Activated CD4-positive, alpha-beta T cell treated with anti-CD3 and anti-CD28 coated beads, Interleukin-2, amount 50 U/mL, for 1 hour (primary cell): ENCODE measurements around the gene ATOX1.
"Not testable (repeated sequence)": the region's sequence is repeated elsewhere in the genome, so short reads cannot be mapped to it uniquely, and the experiment has no call there.

ENCODE experiments used
- DNase-seq: peaks from one replicate; pipeline ENCODE4 v3.0.0-alpha.2; 2020

The ATOX1 gene

GRCh38 chr5:151729597-151729996 is 28.8 kb downstream of the ATOX1 start:
- DNase-seq, result not testable (repeated sequence)

- no peak for DNase-seq
These were observed 34.1 kb downstream of the ATOX1 start for GRCh38 chr5:151724360-151724759.

GRCh38 chr5:151722546-151722945 is 35.9 kb downstream of the ATOX1 start:
- no peak for DNase-seq

- DNase-seq, result no peak
These were observed 36.5 kb downstream of the ATOX1 start for GRCh38 chr5:151721812-151722391.

DNA sequence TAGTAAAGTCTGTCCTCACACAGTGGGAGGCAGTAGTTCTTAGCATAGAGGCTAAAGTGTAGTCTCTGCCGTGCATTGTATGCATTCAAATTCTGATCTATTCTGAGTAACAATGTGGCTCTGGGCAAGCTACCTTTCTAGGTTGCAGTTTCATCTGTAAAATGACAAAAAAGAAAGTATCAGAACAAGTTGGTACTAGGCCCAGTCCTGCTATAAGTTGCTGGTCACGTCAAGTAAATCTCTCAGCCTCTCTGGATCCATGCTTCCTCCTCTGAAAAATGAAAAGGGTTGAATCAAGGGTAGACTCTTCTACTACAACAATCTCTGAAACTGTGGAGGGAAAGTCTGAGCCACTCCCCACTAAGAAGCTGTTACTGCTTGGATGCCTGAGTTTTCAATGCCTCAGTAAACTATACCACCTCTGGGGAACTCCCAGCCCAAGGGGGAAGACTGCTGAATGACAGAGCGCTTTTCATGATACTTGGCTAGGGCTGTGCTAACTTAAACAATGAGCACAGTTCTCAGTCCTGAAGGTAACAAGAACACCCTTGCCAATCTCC is 37.3 kb downstream of the ATOX1 start:
- DNase-seq, result no peak

DNA sequence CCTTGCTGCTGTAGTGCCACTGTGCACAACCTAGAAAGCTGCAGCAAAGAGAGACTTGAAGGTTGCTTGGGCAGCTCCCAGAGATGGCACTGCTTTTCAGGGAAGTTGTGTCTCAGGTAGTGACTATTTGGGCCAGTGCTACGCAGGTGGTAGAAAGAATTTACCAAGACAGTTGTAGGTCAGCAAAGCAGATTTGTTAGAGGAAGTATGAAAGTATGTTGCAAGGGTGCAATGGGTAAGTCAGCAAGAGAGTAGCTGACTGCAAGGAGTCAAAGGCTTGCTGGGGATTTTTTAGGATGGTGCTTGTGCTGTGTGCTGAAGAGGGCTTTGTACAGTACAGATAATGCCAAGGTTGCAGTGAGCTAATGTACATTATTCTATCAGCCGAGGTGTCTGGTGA is 38.2 kb downstream of the ATOX1 start:
- no peak for DNase-seq

- no peak for DNase-seq
These were observed 39.0 kb downstream of the ATOX1 start for GRCh38 chr5:151719228-151720000.

- DNase-seq, result no peak
These were observed 39.8 kb downstream of the ATOX1 start for GRCh38 chr5:151718646-151719045.

DNA sequence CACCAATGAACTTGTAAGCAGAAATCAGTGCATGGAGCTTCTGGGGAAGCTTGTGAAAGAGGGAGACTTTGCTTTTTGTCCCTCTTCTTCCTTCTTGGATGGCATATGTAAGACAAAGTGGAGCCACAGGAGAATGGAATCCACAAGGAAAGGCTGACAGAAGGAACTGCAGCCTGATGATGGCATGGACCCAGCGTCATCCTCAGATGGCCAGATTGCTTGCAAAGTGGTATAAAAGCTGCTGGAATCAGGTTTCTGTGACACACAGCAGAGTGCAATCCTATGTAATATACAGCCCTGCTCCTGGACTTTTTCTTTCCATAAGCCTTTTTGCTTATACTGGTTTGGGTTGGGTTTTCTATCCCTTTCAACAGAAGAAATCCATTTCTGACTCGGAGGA is 40.3 kb downstream of the ATOX1 start:
- no peak for DNase-seq

- DNase-seq, result no peak
These were observed 41.0 kb downstream of the ATOX1 start for GRCh38 chr5:151717416-151717815.

DNA sequence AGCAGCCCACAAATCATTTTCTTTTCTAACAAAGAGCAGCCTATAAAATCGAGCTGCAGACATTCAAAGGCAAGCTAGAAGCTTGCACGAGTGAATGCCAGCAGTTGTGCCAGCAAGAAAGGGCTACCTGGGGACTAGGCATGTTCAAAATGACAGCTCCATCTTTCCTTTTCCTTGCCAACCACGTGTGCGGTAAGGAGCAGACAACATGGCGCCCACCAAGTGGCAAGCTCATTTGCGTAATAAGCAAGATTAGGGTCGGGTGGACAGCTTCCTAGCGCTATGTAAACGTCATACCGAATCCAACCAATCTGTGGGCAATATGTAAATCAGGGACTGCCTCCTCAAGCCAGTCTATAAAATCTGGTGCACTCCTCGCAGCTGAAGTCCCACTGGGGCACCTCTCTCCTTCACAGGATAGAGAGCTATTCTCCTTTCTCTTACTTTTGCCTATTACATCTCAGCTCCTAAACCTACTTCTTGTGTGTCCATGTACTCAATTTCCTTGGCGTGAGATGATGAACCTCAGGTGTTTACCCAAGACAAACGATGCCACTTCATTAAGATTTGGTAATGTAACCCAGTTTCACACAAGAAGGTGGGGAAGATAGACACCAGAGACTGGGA is 49.2 kb downstream of the ATOX1 start:
- DNase-seq, result no peak

DNA sequence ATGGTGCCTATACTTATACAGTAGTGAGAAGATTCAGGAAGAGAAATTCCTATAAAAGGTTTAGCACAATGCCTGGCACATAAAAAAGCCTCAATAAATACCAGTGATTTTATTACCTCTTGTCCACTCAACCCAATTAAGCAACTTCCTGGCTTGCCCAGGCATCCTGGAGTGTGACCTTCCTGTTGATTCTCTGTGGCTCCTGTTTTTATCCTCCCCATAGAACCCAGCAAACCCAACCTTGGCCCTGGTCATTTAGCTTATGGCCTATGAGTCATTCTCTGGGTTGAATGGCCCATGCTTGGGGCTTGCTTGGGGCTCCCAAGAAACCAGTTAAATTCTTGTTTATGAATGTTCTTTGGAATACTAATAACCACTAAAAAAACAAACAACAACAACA is 50.3 kb downstream of the ATOX1 start:
- no peak for DNase-seq

DNA sequence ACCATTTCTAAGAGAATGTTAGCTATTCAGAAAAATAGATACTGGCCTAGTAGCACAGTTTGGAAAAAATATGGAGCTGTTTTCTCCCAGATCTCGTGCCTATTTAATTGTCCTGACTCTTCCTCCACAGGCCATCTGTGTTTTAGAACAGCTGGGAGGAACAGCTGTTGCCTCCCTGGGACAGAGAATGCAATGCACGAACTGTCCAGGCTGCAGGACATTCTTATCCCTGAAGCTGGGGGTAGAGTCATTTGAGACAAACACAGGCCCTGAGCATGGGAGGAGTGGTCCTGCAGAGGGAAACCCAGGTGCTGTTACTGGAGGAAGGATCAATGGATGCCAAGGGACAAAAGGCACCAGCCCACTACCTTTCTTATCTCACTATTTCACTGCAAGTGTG is 50.9 kb downstream of the ATOX1 start:
- no peak for DNase-seq

DNA sequence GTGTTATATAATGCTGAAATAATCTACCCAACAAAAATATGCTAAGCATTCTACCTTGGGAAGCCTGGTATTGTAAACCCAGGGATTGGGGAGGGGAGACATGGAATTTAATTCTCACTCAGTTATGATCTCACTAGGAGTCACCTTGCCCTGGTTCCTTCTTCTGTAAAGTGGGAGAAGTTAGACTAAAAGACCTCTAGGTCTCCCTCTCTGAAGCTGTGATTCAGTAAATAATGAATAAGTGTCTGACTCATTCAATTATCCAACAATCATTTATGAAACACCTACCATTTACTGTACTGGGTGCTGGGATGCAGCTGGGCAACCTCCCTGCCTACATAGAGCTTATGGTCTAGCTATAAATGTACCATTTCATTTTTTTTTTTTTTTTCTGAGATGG is 51.5 kb downstream of the ATOX1 start:
- no peak for DNase-seq

GRCh38 chr5:151703780-151704179 is 54.7 kb downstream of the ATOX1 start:
- no peak for DNase-seq

DNA sequence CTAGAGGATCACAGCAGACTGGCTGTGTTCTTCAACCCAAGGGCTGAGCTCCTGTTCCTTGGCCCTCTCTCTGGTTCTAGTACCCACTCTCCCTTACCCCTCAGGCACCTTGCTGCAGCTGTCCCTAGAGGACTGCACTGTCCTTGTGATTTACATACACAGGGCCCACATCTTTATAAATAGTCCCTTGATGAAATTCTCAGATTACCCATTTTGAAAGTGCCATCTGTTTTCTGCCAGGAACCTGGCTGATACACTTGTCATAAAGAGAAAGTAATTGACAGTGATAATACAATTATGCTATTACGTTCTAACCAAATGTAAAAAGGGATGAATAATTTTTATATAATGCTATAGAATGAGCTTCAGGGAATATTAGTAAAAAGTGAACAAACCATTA is 55.2 kb downstream of the ATOX1 start:
- DNase-seq, result no peak

- no peak for DNase-seq
These were observed 57.6 kb downstream of the ATOX1 start for GRCh38 chr5:151700820-151701219.

GRCh38 chr5:151700296-151700695 is 58.1 kb downstream of the ATOX1 start:
- no peak for DNase-seq

GRCh38 chr5:151699071-151699901 is 59.1 kb downstream of the ATOX1 start:
- DNase-seq, result no peak

DNA sequence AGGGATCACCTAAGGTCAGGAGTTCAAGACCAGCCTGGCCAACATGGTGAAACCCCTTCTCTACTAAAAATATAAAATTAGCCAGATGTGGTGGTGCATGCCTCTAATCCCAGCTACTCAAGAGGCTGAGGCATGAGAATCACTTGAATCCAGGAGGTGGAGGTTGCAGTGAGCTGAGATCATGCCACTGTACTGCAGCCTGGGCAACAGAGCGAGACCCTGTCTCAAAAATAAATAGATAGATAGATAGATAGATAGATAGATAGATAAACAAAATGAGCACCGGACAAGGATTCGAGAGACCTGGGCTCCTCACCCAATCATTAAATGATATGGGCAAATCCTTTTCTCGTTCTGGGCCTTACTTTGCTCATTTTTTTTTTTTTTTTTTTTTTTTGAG is 60.4 kb downstream of the ATOX1 start:
- not testable (repeated sequence) for DNase-seq

DNA sequence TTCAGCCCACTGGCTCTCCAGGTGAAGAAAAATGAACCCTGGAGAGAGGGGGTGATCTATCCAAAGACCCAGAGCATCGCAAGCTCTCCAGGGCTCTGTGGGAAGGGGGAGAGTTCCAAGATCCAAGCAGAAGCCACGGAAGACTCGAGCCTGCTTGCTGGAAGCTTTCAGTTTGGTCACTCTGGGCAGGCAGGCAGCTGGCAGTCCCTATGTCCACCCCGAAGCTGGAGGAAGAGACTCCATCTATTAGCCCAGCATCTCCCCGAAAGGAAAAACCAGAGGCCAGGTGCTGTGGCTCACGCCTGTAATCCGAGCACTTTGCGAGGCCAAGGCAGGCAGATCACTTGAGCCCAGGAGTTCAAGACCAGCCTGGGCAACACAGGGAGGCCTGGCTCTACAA is 61.0 kb downstream of the ATOX1 start:
- no peak for DNase-seq

- no peak for DNase-seq
These were observed 61.9 kb downstream of the ATOX1 start for GRCh38 chr5:151696470-151697061.

DNA sequence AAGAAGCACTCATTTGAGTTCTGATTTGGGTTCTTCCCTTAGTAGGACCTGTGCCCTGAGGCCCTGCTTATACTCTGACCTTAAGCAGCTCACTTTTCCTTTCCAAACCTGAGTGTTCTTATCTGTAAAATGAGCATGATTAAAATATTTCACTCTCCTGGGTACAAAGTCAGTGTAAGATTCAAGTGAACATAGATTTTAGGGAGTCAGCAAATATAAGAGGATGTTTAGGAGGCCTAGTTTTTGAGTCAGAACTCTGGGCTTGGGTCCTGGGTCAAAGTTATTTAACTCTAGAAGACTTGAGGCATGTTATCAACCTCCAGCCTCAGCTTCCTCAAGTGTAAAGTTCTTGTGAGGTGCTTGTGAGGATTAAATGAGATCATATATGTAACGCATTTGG is 63.0 kb downstream of the ATOX1 start:
- no peak for DNase-seq
